ENCODE measurements around the gene CHKA.

The CHKA gene

DNA sequence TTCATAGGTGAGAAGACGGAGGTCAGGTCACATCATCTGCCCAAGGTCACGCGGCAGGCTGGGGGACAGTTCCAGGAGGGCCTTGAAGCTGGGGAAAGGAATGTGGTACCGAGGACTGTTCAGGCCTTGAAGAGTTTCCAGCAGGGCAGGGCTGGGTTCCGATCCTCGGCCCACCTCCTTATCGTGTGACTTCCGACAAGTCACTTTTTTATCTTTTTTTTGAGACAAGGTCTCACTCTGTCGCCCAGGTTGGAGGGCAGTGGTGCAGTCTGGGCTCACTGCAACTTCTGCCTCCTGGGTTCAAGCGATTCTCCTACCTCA is 90.1 kb downstream of the CHKA start:
- peak in 1 of 3 donors; percentile 14 for DNase-seq (ENCODE audit: low read depth in 3 of 3)

DNA sequence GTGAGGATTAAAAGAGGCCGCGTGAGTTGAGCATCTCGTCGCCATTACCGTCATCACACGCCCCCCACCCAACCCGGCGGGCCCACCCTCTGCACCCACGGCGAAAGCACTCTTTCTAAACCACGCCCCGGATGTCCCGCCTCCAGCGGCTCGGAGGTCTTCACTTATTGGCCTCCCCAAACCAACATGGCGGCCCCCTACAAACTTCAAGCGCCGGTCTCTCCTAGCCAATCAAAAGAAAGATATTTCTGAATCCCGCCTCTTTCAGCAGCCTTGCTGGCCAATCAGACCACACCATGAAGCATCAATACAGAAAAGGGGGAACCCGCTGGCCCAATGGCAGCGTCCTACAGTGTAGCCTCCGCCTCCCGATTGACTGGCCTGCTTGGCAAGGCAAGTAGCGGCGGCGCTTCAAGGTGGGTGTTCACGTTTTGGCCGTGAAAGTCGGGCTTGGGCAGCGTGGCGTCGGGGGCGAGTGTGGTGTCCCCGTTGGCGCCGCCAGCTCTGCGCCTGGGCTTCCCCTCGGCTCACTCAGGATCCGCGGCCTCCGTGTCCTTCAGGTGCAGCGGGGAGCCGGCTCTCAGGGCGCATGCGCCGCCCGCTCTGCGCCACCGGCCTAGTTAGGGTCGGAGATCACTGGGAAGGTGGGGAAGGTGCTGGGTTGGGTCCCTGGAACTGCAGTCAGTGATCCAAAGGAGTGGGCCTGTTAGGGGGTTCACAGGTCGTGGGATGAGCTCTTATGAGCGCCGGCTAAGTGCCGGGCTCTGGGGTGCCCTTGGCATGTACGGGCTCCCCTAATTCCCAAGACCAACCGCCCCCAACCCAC is 90.7 kb downstream of the CHKA start, which contains the start of gene NDUFS8:
Gene NDUFS8, plus strand, starts transcription at position 364 of the 826 bp plus-strand sequence. CDS start 1,471 bp downstream, outside the sequence.
- DNase-seq (ENCODE audit: low read depth in 3 of 3), result peak; percentile 85 to 95 (median 93)

DNA sequence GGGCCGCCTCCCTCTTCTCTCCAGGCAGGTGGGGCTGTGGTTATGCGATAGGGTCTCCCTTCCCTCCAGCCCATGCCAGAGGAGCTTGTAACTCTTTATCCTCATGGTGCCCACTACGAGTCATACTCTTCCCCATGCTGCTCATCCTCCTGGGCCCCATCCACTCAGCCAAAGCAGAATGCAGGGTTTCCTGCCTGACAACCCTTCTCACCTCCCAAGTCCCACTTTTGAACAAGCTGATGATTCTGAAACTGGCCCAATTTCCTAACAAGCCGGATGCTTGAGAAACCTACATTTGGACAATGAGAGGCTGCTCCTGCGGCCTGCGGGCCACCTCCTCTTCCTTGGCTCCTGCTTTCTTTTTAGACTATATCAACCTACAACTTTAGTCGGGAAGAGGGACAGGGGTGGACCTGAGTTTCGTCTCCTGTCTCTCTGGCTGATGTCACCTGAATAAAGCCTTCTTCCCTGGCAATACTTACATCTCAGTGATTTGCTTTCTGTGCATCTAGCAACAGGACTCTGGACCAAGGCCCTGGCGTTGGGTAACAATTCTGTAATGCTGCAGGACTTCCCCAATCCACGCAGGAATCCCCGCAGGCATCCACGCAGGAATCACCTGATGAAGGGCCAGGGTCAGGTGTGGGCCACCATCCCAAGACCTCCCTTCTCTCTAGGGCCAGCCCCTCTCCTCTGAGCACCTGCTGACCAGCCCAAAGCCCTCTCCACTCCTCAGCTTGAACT is 92.2 kb downstream of the CHKA start:
- no peak for DNase-seq (ENCODE audit: low read depth in 3 of 3)

DNA sequence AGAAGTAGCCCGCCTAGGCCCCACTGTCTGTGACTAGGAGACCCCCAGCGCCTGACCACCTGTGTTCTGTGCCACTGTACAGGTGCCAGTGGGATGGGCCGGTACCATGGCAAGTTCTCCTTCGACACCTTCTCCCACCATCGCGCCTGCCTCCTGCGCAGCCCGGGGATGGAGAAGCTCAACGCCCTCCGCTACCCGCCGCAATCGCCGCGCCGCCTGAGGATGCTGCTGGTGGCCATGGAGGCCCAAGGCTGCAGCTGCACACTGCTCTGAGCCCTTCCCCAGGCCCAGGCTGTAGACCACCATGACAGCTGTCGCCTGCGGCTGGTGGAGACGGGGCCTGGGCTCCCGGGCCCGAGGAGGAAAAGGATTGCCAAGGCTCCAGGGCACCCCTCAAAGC is 93.5 kb downstream of the CHKA start:
- DNase-seq (ENCODE audit: low read depth in 3 of 3), result no peak

DNA sequence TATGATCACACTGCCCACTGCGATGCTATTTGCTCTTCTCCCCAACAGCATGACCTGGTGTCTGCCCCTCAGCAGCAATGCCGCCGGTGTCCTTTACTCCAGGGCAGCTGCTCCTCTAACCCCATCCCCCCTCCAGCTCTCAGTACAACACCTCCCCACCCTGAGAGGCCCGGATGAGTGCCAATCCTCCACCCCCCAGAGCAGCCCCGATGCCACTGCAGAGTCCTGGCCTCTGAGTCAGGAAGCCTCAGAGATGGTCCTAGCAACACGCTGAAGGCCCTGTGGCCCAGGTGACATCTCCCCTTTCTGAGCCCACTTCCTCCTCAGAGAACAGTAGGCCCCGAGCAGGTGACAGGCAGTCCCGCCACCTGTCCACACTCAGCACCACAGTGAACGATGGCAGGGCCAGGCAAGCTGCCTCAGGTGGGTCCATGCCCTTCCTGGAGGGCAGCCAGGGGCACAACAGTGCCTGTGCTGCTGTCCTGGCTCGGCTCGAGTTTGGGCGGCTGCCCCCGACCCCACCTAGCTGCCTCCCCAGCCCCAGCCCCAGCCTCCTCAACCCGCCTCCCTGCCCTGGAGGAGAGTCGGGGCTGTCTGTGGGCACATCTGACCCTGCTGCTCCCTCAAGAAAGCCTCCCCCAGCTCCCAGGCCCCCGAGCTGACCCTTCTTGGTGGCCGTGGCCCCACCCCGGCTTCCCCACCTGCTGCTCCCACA is 94.6 kb downstream of the CHKA start:
- DNase-seq (ENCODE audit: low read depth in 3 of 3), result no peak

DNA sequence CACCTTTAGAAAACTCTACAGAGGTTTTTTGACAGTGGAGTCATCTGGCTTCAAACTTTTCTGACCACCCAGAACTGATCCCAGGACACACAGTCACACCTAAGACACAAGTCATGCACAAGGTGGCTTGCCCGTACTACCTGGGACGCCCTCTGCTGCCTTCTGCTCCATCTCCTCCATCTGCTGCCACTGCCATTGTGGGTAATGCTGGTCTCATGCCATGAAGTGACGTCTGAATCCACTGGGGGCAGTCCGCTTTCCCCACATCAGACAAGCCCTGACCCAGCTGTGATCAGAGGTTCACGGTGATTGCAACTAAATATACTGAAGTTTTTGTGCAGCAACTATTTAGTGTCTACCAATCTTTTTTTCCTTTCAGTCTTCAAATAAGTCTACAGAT is 96.1 kb downstream of the CHKA start:
- no peak for DNase-seq (ENCODE audit: low read depth in 3 of 3)

DNA sequence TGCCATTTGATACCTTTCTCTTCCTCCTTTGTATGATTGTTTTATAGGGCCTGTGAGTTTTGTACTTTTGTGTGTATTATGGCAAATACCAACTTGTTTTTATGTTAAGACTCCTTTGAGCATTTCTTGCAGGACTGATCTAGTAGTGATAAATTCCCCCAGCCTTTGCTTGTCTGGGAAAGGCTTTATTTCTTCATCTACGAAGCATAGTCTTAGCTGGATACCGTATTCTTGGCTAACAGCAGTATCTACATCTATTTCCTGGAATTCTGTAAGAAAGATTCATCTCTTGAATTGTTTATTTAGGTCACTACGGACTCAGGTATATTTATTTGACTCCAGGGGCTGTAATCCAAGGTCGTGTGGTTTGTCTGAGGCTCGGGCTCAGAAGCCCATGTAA is 96.7 kb downstream of the CHKA start:
- DNase-seq (ENCODE audit: low read depth in 3 of 3), result no peak

DNA sequence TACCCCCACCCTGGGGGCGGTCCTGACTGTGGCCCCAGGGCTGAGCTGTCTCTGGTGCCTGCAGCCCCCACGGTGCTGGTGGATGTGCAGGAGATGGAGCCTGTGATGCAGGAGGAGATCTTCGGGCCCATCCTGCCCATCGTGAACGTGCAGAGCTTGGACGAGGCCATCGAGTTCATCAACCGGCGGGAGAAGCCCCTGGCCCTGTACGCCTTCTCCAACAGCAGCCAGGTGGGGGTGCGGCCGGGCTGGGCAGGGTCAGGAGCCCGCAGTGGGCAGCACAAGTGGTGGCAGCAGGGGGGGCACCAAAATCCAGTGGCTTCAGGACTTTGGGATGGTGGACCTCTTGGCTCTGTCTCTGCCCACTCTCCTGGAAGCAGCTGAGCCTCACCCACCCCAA is 98.7 kb downstream of the CHKA start:
- DNase-seq (ENCODE audit: low read depth in 3 of 3), result no peak

DNA sequence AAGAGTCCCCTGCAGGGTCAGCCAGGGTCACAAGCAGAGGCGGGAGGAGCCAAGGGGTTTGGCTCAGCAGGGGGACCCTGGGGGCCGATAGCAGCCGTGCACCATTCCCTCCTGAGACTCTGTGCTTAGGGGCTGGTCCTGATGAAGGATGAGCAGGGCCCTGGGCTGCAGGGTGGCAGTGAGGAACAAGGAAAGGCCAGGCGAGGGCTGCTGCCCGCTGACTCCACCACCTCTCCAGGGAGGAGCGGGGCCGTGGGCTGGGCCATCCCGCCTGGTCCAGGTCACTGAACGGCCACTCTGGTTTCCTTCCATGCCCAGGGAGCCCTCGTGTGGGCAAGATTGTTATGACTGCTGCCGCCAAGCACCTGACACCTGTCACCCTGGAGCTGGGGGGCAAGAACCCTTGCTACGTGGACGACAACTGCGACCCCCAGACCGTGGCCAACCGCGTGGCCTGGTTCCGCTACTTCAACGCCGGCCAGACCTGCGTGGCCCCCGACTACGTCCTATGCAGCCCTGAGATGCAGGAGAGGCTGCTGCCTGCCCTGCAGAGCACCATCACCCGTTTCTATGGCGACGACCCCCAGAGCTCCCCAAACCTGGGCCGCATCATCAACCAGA is 99.9 kb downstream of the CHKA start:
- no peak for DNase-seq (ENCODE audit: low read depth in 3 of 3)

DNA sequence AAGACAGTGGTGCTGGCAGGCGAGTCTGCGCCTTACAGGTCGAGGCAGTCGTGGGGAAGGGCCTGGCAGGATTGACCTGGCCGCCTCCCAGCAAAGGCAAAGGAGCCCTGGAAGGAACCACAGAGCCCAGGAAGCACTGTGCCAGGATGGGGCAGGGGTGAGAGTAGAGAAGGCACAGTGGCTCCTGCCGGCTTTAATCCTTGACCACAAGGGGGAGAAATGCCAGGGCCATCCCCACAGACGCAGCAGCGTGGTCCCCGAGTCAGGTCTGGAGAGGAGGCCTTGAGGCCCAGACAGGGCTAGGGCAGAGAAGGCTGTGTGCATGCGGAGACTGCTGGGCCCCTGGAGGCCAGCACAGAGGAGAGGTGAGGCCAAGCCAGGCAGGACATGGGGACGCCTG is 100.6 kb downstream of the CHKA start:
- DNase-seq (ENCODE audit: low read depth in 3 of 3), result no peak

DNA sequence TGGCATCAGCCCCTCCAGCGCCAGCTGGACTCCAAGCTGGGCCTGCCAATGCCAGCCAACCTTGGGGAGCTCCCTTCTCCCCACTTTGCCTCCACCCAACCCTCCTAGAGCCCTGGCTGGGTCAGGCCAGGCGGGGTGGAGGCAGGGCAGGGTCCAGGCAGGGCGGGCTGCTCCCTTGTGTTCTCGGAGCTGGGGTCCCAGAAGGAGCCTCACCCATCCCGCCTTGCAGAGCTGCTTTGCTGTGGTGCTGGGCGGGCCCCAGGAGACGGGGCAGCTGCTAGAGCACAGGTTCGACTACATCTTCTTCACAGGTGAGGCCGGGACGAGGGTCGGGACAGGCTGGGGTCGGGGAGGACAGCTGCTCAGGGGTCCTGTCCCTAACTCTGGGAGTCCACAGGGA is 101.7 kb downstream of the CHKA start:
- DNase-seq (ENCODE audit: low read depth in 3 of 3), result no peak

DNA sequence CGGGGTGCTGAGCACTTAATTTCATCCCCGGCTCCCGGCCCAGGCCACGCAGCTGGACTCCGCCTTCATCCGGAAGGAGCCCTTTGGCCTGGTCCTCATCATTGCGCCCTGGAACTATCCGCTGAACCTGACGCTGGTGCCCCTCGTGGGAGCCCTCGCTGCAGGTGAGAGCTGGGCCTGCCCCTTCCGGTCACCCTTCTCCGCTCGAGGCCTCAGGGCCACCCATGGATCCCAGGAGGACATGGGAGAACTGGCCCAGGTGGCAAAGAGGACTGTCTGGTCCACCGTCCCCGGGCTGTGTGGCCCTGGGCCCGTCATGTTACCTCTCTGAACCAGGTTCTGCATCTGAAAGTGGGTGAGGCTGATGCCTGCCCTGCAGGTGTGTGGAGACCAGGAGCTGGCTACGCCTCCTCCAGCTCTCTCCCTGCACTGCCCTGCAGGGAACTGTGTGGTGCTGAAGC is 102.4 kb downstream of the CHKA start:
- no peak for DNase-seq (ENCODE audit: low read depth in 3 of 3)

DNA sequence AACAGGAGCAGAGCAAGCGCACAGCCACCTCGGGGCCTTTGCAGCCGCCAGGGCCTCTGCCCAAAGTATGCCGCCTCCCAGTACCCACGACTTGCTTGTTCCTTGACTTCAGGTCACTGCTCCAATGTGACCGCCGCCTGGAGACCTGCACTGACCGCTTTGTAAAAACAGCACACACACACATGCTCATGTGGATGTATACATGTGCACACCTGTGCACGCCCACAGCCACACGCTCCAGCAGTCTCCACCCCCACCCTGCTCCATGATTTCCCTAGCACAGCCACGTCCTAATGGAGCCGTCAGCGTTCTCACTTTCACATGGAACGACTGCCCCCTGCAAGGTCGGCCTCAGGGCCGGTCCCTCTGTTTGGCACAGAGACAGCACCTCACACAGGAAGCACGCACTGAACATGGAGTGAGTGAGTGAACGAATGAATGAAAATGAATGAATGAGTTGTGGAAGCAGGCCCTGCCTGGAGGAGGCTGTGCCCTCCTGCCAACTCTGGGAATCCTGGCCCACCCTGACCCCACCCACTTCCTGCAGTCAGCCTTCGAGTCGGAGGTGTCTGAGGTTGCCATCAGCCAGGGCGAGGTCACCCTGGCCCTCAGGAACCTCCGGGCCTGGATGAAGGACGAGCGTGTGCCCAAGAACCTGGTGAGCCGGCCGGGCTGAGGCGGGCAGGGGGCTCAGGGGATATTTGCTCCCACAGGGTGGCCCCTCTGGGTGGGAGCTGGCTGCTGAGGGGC is 103.0 kb downstream of the CHKA start:
- no peak for DNase-seq (ENCODE audit: low read depth in 3 of 3)

DNA sequence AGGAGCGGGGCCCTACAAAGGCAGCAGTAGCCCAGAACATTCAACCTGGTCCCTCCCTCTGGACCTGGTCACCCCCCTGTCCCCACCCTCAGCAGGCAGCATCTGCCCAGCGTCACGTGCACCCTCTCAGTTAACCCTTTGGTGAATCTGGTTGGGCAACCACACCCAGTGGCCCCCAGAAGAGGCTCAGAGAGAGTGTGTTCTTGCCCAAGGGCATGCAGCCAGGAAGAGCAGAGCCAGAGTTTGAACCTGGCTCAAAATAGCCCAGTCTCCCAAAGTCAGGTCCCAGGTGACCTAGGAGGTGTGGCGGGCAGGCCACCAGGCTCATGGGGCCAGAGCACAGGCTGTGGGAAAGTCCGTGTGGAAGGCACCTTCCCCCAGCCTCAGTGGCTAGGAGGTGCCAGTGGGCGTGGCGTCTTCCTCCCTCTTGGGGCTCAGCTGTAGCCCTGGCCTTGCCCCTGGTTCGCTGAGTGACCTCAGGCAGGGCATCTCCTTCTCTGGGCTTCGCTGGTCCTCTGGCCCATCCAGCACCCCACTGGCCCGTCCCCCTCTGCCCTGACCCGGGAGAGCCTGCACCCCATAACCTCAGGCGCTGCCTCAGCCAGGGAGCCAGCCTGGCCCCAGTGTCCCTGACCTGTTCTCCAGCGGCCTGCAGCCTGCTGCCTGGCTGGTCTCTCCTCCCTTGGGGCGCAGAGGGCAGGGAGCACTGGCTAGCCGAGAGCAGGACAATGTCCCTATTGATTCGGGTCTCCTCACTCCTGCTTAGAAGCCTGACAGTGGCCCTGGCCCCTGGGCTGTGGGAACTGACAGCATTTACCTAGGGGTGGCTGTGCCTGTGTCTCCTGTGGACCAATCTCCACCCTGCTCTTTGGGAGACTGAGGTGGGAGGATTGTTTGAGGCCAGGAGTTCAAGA is 104.0 kb downstream of the CHKA start:
- no peak for DNase-seq (ENCODE audit: low read depth in 3 of 3)

DNA sequence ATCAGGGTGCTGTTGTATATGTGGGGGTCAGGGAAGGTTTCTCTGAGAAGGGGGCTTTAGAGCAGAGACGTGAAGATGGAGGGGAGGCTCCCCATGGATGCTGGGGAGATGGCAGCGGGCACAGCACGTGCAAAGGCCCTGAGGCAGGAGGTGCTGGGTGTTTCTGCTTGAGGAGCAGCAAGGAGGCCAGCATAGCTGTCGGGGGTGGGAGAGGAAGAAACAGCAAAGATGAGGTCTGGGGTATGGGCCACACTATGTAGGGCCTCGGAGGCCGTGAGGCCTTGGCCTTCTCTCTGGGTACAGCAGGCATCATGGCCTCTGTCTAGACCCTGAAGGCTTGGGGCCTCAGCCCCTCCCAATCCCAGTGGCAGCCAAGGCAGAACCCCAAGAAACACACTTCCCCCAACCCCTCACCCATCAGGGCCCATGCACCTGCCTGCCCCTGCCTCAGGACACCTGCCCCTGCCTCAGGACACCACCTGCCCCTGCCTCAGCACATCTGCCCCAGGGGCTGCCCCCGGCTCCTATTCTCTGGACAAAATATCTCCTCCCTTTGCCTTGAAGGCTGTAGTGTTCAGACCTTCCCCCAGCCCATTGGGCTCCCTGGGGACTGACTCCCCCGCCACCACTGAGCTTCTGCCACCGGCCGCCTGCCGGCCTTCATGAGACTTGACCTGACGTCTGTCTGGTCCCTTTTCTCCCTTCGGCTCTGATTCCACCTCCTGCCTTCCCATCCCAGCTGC is 104.9 kb downstream of the CHKA start:
- no peak for DNase-seq (ENCODE audit: low read depth in 3 of 3)

DNA sequence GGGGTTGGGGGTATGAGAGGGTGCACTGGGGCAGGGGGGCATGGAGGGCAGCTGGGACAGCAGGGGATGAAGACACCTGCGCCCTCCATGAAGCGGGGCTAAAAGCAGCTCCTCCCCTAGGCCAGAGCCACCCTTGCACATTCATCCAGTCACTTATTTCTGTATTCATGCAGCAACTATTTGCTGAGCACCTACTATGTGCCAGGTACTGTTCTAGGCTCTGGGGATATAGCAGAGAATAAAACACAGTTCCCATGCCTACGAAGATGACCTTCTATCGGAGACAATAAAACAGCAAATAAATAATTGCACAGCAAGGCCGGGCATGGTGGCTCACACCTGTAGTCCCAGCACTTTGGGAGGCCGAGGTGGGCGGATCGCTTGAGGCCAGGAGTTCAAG is 105.7 kb downstream of the CHKA start:
- no peak for DNase-seq (ENCODE audit: low read depth in 3 of 3)

DNA sequence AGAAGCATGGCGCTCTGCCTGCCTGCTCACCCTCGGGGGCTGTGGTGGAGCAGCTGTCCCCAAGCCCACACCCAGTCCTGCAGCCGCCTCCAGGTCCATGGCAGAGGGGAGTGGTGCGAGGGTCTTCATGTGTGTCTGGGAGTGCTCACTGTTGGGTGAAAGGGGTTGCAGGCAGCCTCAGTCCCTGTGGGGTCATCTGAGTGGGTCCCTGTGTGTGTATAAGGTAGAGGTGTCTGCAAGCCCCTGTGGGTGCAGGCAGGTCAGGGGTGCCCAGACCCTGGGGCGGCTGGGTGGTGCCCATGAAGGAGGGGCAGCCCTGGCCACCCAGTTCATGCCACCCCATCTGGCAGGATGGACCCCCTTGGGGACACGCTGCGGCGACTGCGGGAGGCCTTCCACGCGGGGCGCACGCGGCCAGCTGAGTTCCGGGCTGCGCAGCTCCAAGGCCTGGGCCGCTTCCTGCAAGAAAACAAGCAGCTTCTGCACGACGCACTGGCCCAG is 106.2 kb downstream of the CHKA start:
- DNase-seq (ENCODE audit: low read depth in 3 of 3), result no peak

DNA sequence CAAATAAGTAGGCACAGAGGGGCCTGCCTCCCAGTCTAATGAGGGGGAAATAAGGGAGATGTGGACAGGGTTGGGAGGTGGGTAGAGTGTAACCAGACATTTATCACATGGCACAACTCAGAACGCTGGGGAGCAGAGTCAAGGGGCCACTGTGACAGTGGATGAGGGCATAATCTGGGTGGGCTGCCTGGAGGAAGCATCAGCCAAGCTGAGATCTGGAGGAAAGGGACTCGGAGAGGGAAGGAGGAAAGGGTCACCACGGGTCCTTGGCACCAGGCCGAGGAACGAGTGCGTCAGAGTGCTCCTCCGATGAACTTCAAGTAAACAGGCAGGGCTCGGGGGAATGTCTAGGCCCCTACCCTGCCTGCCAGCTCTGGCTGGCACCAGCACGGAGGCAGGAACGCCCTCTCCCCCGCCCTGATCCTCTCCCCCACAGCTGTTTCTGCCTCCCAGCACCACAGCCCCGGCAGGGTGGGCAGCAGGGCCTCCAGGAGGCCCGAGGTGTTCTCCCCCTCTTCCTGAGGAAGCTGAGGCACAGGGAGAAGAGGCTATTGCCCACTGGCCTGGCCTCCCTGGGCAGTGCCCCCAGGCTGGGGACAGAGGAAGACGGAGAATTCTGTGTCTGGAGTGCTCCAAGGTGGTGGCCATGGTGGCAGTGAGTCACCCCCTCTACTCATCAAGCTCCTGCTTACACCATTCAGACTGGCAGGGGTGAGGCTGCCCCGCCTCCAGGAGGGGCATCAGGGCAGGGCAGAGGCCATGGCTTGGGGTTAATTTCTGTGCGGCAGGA is 106.8 kb downstream of the CHKA start:
- DNase-seq (ENCODE audit: low read depth in 3 of 3), result no peak

Data from stimulated activated CD4-positive, alpha-beta T cell treated with anti-CD3 and anti-CD28 coated beads, TNF-alpha, amount 100 ng/mL, for 48 hours (primary cell).